ENCODE data around the gene AMOTL1. TPM values are rescaled to one million over a fixed set of nuclear protein-coding genes. Genes with fewer than 3 reads are reported as not detected.

The AMOTL1 gene
- total and polyA plus RNA-seq, 11 donors = 6.2 to 76.0 (median 50.9) TPM

DNA sequence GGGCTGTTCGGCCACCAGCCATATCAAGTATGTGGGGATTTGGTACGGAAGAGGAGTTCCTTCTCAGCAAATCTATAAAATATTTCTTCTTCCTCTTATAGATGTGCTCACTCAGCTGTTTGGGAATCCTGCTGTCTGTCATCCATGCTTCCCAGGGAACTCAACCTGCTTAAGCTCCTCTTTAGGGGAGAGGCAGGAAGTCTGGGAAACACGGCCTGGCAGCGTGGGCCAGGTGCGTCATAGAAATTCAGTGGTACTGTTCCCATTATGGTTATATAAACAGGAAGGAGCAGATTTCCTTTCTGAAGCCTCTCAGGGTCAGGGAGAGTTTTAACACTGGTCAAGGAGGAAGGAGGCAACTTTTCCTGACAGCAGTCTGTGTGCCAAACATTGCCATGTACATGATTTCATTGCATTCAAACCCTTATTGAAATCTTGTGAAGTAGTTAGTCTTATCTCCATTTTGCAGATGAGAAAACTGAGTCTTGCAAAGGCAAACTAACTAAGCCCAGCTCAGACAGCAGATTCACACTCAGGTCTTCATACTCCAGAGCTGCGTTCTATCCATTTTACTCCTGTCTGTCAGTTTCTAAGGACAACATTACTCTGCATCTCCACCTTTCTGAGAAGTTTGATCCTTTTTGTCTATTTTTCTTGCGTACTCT lies 35.4 kb upstream of the AMOTL1 start:
- Histone ChIP-seq H3K9me3 (no peaks in the 10 kb centered on the region), H3K27ac (peak overlapping the region; percentile 46 to 86 (median 80)), H3K36me3 (peaks cover 0 to 3% (median 0%) of the 10 kb centered on the region in 9 donors), H3K4me1 (peaks cover 0 to 44% (median 28%) of the 10 kb centered on the region in 12 donors), H3K27me3 (no peaks in the 10 kb centered on the region), H3K4me3 (no peak overlapping the region)
- ATAC-seq (peak; percentile 78 to 91 (median 80)), DNase-seq (peak; percentile 57 to 73 (median 68))
- intact Hi-C loops (cut with DNase I) = loop anchor here in 3 of 10 donors (5.0 to 10.0 kb wide), 3 partner anchors 35 to 108 kb away; partner anchors contain the start of gene AMOTL1 (in 1 of the 3)
- TF ChIP-seq POLR2A (IDR thresholded peaks at IDR 0.05) = no peak
- TF ChIP-seq, protein P1, sequence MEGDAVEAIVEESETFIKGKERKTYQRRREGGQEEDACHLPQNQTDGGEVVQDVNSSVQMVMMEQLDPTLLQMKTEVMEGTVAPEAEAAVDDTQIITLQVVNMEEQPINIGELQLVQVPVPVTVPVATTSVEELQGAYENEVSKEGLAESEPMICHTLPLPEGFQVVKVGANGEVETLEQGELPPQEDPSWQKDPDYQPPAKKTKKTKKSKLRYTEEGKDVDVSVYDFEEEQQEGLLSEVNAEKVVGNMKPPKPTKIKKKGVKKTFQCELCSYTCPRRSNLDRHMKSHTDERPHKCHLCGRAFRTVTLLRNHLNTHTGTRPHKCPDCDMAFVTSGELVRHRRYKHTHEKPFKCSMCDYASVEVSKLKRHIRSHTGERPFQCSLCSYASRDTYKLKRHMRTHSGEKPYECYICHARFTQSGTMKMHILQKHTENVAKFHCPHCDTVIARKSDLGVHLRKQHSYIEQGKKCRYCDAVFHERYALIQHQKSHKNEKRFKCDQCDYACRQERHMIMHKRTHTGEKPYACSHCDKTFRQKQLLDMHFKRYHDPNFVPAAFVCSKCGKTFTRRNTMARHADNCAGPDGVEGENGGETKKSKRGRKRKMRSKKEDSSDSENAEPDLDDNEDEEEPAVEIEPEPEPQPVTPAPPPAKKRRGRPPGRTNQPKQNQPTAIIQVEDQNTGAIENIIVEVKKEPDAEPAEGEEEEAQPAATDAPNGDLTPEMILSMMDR (IDR thresholded peaks at IDR 0.05) = no peak
- WGBS, 4 donors = 47 to 59% (median 50%) methylated on average over 7 of the region's 7 CpGs

GRCh38 chr11:94734563-94735275 lies 33.4 kb upstream of the AMOTL1 start:
- WGBS, 4 donors = 65 to 89% (median 80%) methylated on average over 4 of the region's 4 CpGs

DNA sequence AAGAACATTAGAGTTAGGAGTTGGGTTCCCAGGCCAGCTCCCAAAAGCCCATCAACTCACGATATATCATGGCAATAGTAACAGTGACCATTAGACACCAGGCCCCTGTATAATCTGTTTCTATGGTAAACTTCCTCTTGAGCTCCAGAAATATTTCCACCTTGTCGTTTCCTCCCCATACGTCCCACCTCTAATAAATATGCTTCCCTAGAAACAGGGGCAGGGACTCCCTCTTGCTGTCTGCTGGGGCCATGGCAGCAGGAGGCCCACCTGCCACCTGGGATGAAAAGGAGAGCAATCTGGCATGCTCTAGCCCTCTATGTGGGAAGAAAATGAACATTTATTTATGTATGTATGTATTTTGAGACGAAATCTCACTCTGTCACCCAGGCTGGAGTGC lies 32.2 kb upstream of the AMOTL1 start:
- Histone ChIP-seq H3K4me3 (no peak overlapping the region), H3K4me1 (peaks cover 0 to 50% (median 32%) of the 10 kb centered on the region in 12 donors), H3K27me3 (peaks cover 0 to 20% (median 0%) of the 10 kb centered on the region in 9 donors), H3K36me3 (no peaks in the 10 kb centered on the region), H3K27ac (no peak overlapping the region), H3K9me3 (no peaks in the 10 kb centered on the region)
- intact Hi-C loops (cut with DNase I) = loop anchor here in 1 of 10 donors (10.0 kb wide), 1 partner anchor 111 kb away; no protein-coding TSS in a partner anchor
- WGBS, 4 donors = 61 to 78% (median 69%) methylated on average over 4 of the region's 4 CpGs
- DNase-seq (no peak), ATAC-seq (no peak)
- TF ChIP-seq, protein P1 (IDR thresholded peaks at IDR 0.05) = no peak
- TF ChIP-seq POLR2A (IDR thresholded peaks at IDR 0.05) = no peak

More at GRCh38 chr11:94734563-94735275, 33.4 kb upstream of the AMOTL1 start:
- no peak for ATAC-seq
- peaks cover 0 to 44% (median 28%) of the 10 kb centered on the region in 12 donors for H3K4me1 ChIP-seq
- peak overlapping the region in 7 of 12 donors; percentile 4 to 86 (median 78) for H3K27ac ChIP-seq
- no peaks in the 10 kb centered on the region for H3K9me3 ChIP-seq
- peaks cover 0 to 10% (median 0%) of the 10 kb centered on the region in 9 donors for H3K27me3 ChIP-seq
- TF ChIP-seq, protein P1 (IDR thresholded peaks at IDR 0.05) = no peak
- intact Hi-C loops (cut with DNase I) = loop anchor here in 3 of 10 donors (5.0 to 10.0 kb wide), 3 partner anchors 33 to 110 kb away; partner anchors contain the start of gene AMOTL1 (in 1 of the 3)
- H3K4me3 ChIP-seq = no peak overlapping the region
- no peak for DNase-seq
- H3K36me3 ChIP-seq = peaks cover 0 to 3% (median 0%) of the 10 kb centered on the region in 9 donors

DNA sequence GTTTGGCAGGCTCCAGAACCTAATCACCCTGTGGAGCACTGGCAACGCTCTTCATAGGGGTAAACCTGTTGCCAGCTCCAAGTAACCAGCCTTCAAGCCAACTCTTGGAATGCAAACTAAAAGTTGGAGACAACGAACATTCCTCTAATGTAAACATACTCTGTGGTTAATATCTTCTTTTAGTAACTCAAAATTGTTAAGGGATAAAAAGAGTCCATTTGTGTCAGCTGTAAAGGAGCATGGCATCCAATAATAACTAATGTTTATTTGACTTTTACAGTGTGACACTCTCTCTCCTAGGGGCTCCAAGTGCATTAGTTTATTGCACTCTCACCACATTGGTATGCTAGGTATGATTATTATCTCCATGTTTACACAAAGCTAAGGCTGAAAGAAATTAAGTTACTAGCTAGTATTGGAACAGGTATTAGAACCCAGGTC lies 31.0 kb upstream of the AMOTL1 start:
- Histone ChIP-seq H3K4me1 (peaks cover 0 to 48% (median 29%) of the 10 kb centered on the region in 12 donors), H3K27ac (no peak overlapping the region), H3K9me3 (no peaks in the 10 kb centered on the region), H3K36me3 (no peaks in the 10 kb centered on the region), H3K4me3 (no peak overlapping the region), H3K27me3 (peaks cover 0 to 21% (median 0%) of the 10 kb centered on the region in 9 donors)
- WGBS, 4 donors = 67 to 82% (median 72%) methylated on average over 2 of the region's 2 CpGs
- TF ChIP-seq POLR2A (IDR thresholded peaks at IDR 0.05) = no peak
- TF ChIP-seq, protein P1 (IDR thresholded peaks at IDR 0.05) = no peak
- ATAC-seq (no peak), DNase-seq (no peak)
- intact Hi-C loops (cut with DNase I) = loop anchor here in 1 of 10 donors (10.0 kb wide), 1 partner anchor 112 kb away; no protein-coding TSS in a partner anchor
